VCaP (cell line): ENCODE data around the gene PADI1.

Source experiments
- H3K27ac ChIP-seq: fragments of 450-650 bp; 2 replicates; pipeline ENCODE4 v1.5.1; 2017
- CTCF ChIP-seq: fragments of 450-650 bp; conservative IDR thresholded peaks from 2 replicates; pipeline ENCODE4 v1.5.1; 2017; ENCODE audit warnings: mild to moderate bottlenecking, moderate library complexity

PADI1 gene

GRCh38 chr1:17260264-17260663 lies 55.3 kb downstream of the PADI1 start:
- no peak overlapping the region for H3K27ac ChIP-seq
- no peak for TF ChIP-seq CTCF

GRCh38 chr1:17260738-17261137 lies 55.8 kb downstream of the PADI1 start:
- no peak overlapping the region for H3K27ac ChIP-seq
- no peak for TF ChIP-seq CTCF

GRCh38 chr1:17263936-17264335 lies 59.0 kb downstream of the PADI1 start:
- H3K27ac ChIP-seq = no peak overlapping the region
- TF ChIP-seq CTCF = no peak

- no peak overlapping the region for H3K27ac ChIP-seq
- no peak for TF ChIP-seq CTCF
These were observed 59.5 kb downstream of the PADI1 start for GRCh38 chr1:17264470-17264869.

GRCh38 chr1:17265162-17265561 lies 60.2 kb downstream of the PADI1 start:
- no peak overlapping the region for H3K27ac ChIP-seq
- TF ChIP-seq CTCF = no peak

- no peak for TF ChIP-seq CTCF
- no peak overlapping the region for H3K27ac ChIP-seq
These were observed 61.0 kb downstream of the PADI1 start for GRCh38 chr1:17265950-17266349.

GRCh38 chr1:17270891-17271765 lies 66.2 kb downstream of the PADI1 start:
- TF ChIP-seq CTCF = no peak
- no peak overlapping the region for H3K27ac ChIP-seq
